ENCODE measurements around the gene STARD9. TPM values are rescaled to one million over a fixed set of nuclear protein-coding genes. Genes with fewer than 3 reads are reported as not detected.

The STARD9 gene
- total and polyA plus RNA-seq, 9 of the 15 experiments (the other 6 are each of a cell fraction or from before 2014, with no cell fraction given): 0.45 to 6.0 (median 3.6) TPM

GRCh38 chr15:42603978-42604377 lies 28.6 kb downstream of the STARD9 start (continued):
- no peak for TF ChIP-seq ZFP30 (CRISPR knock-in tag; IDR thresholded peaks at IDR 0.05; ENCODE audit: borderline replicate concordance)
- 0 out of 2 replicates have a peak, but pooled peaks have one; percentile 29 for TF ChIP-seq MEF2D (tag; conservative IDR thresholded peaks at IDR 0.05; ENCODE audit: low read depth)
- peak; percentile 60; the same call in 1 of the 2 replicates for TF ChIP-seq PTTG1 (tag; IDR thresholded peaks at IDR 0.05; ENCODE audit: low read depth)
- no peak for TF ChIP-seq RFX1 (IDR thresholded peaks at IDR 0.05)
- 0 out of 2 replicates have a peak, but pooled peaks have one; percentile 54 for TF ChIP-seq MECOM (CRISPR knock-in tag; IDR thresholded peaks at IDR 0.05)
- 0 out of 2 replicates have a peak, but pooled peaks have one; percentile 37 for TF ChIP-seq SMAD4 (CRISPR knock-in tag; conservative IDR thresholded peaks at IDR 0.05)
- TF ChIP-seq NR2C1 (IDR thresholded peaks at IDR 0.05): no peak
- peak; percentile 32; the same call in 1 of the 2 replicates for TF ChIP-seq NR2C1 (tag; IDR thresholded peaks at IDR 0.05)
- TF ChIP-seq ID3 (CRISPR knock-in tag; IDR thresholded peaks at IDR 0.05): no peak
- peak; percentile 40; the same call in 1 of the 2 replicates for TF ChIP-seq ID3 (tag; IDR thresholded peaks at IDR 0.05)
- TF ChIP-seq HMG20B (CRISPR knock-in tag; IDR thresholded peaks at IDR 0.05): no peak
- no peak for TF ChIP-seq ZNF778 (CRISPR knock-in tag; IDR thresholded peaks at IDR 0.05)
